WTC11 (cell line): ENCODE data around the gene PLEKHF1. TPM values are rescaled to one million over a fixed set of nuclear protein-coding genes. Genes with fewer than 3 reads are reported as not detected.

Experiments
- ATAC-seq: fragments of 200-7000 bp; cut with Tn5 transposase; 2 replicates; pipeline ENCODE4 v1.10.0; 2021; ENCODE audit warnings: mild to moderate bottlenecking, moderate library complexity
- CTCF ChIA-PET: fragments of 300-600 bp; sonication (Branson Sonifier 250); formaldehyde crosslinking; loops from one replicate; lab custom pipeline; 2021; ENCODE audit warnings: antibody characterized with exemption; lab: Charles Lee
- POLR2A ChIA-PET: fragments of 350-600 bp; sonication (Branson Sonifier 250); formaldehyde crosslinking; loops from one replicate; lab custom pipeline; 2021; ENCODE audit warnings: antibody characterized with exemption; lab: Charles Lee
- DNase-seq: peaks from one replicate; pipeline ENCODE4 v3.0.0; 2021; ENCODE audit warnings: low spot score
- H3K27ac Mint-ChIP-seq: 2 replicates; pipeline ENCODE4 v1.8.0; 2021; ENCODE audit warnings: mixed read lengths
- H3K27me3 Mint-ChIP-seq: 2 replicates; pipeline ENCODE4 v1.8.0; 2021; ENCODE audit warnings: low read depth, mild to moderate bottlenecking, moderate library complexity, mixed read lengths
- H3K36me3 Mint-ChIP-seq: 2 replicates; pipeline ENCODE4 v1.8.0; 2021; ENCODE audit warnings: mixed read lengths
- H3K4me1 Mint-ChIP-seq: 2 replicates; pipeline ENCODE4 v1.8.0; 2022; ENCODE audit warnings: mixed read lengths
- H3K4me3 Mint-ChIP-seq: 2 replicates; pipeline ENCODE4 v1.8.0; 2021; ENCODE audit warnings: mild to moderate bottlenecking, moderate library complexity, mixed read lengths
- H3K9me3 Mint-ChIP-seq: 2 replicates; pipeline ENCODE4 v1.8.0; 2021; ENCODE audit warnings: mixed read lengths
- ARID4B ChIP-seq: sonication (generic); formaldehyde crosslinking; IDR thresholded peaks from 2 replicates; pipeline ENCODE4 v1.8.0; 2023; ENCODE audit warnings: missing genetic modification reagents, mild to moderate bottlenecking, borderline replicate concordance
- ATF1 ChIP-seq: sonication (generic); formaldehyde crosslinking; IDR thresholded peaks from 2 replicates; pipeline ENCODE4 v1.8.1; 2023; ENCODE audit warnings: mild to moderate bottlenecking, moderate library complexity, missing genetic modification reagents
- CBFB ChIP-seq: sonication (generic); formaldehyde crosslinking; IDR thresholded peaks from 2 replicates; pipeline ENCODE4 v1.8.1; 2022; ENCODE audit warnings: mild to moderate bottlenecking, low read depth, missing genetic modification reagents
- ELF4 ChIP-seq: sonication (generic); formaldehyde crosslinking; IDR thresholded peaks from 2 replicates; pipeline ENCODE4 v1.8.1; 2022; ENCODE audit warnings: low read depth, mild to moderate bottlenecking, moderate library complexity, missing genetic modification reagents
- ETV6 ChIP-seq: sonication (generic); formaldehyde crosslinking; IDR thresholded peaks from 2 replicates; pipeline ENCODE4 v1.8.1; 2022; ENCODE audit warnings: mild to moderate bottlenecking, missing genetic modification reagents
- HMGA2 ChIP-seq: fragments of 250-450 bp; sonication (Bioruptor Pico); IDR thresholded peaks from 2 replicates; pipeline ENCODE4 v1.4.0; 2021; ENCODE audit warnings: mild to moderate bottlenecking, moderate library complexity
- IRF2 ChIP-seq: sonication (generic); formaldehyde crosslinking; IDR thresholded peaks from 2 replicates; pipeline ENCODE4 v1.8.0; 2022; ENCODE audit warnings: low read depth, missing genetic modification reagents, borderline replicate concordance
- KAT7 ChIP-seq: sonication (generic); formaldehyde crosslinking; IDR thresholded peaks from 2 replicates; pipeline ENCODE4 v1.8.1; 2023; ENCODE audit warnings: missing genetic modification reagents, mild to moderate bottlenecking, borderline replicate concordance
- MYBL2 ChIP-seq: sonication (generic); formaldehyde crosslinking; IDR thresholded peaks from 2 replicates; pipeline ENCODE4 v1.8.1; 2023; ENCODE audit warnings: mild to moderate bottlenecking, moderate library complexity, missing genetic modification reagents
- NFYB ChIP-seq: sonication (generic); formaldehyde crosslinking; conservative IDR thresholded peaks from 2 replicates; pipeline ENCODE4 v1.8.0; 2022; ENCODE audit warnings: low read depth, missing genetic modification reagents
- NR1H2 ChIP-seq: sonication (generic); formaldehyde crosslinking; IDR thresholded peaks from 2 replicates; pipeline ENCODE4 v1.9.0; 2021; ENCODE audit warnings: mild to moderate bottlenecking, moderate library complexity, missing genetic modification reagents
- OVOL2 ChIP-seq: fragments of 250-450 bp; sonication (Bioruptor Pico); IDR thresholded peaks from 2 replicates; pipeline ENCODE4 v1.9.0; 2021; ENCODE audit warnings: mild to moderate bottlenecking, borderline replicate concordance
- SP1 ChIP-seq: sonication (generic); formaldehyde crosslinking; conservative IDR thresholded peaks from 2 replicates; pipeline ENCODE4 v1.8.1; 2022; ENCODE audit warnings: missing genetic modification reagents
- ZMAT4 ChIP-seq: fragments of 250-450 bp; sonication (Bioruptor Pico); IDR thresholded peaks from 2 replicates; pipeline ENCODE4 v1.9.0; 2021; ENCODE audit warnings: mild to moderate bottlenecking
- ZNF416 ChIP-seq: fragments of 250-450 bp; sonication (Bioruptor Pico); IDR thresholded peaks from 2 replicates; pipeline ENCODE4 v1.9.0; 2021; ENCODE audit warnings: mild to moderate bottlenecking, inconsistent platforms
- ZNF671 ChIP-seq: fragments of 250-450 bp; sonication (Bioruptor Pico); IDR thresholded peaks from 2 replicates; pipeline ENCODE4 v1.8.0; 2021; ENCODE audit warnings: mild to moderate bottlenecking
- total RNA-seq: library from RNA; stranded (reverse); gene quantifications from 3 replicates; pipeline ENCODE4 v1.2.3, GENCODE V29; 2021
- TF ChIP-seq, protein P1 (sequence below): sonication (generic); formaldehyde crosslinking; IDR thresholded peaks from 2 replicates; pipeline ENCODE4 v1.8.1; 2022; ENCODE audit warnings: mild to moderate bottlenecking, missing genetic modification reagents, moderate library complexity, borderline replicate concordance
- TF ChIP-seq, protein P2 (sequence below): sonication (generic); formaldehyde crosslinking; IDR thresholded peaks from 2 replicates; pipeline ENCODE4 v1.8.0; 2023; ENCODE audit warnings: mild to moderate bottlenecking, missing genetic modification reagents
- TF ChIP-seq, protein P3 (sequence below): fragments of 250-450 bp; sonication (Bioruptor Pico); IDR thresholded peaks from 2 replicates; pipeline ENCODE4 v1.8.0; 2021; ENCODE audit warnings: mild to moderate bottlenecking
- TF ChIP-seq, protein P4 (sequence below): fragments of 200-600 bp; IDR thresholded peaks from 2 replicates; pipeline ENCODE4 v1.8.0; 2022; ENCODE audit warnings: antibody characterized with exemption

The PLEKHF1 gene
- total RNA-seq, 1 experiment from 2014 or later: 17.9 TPM

DNA sequence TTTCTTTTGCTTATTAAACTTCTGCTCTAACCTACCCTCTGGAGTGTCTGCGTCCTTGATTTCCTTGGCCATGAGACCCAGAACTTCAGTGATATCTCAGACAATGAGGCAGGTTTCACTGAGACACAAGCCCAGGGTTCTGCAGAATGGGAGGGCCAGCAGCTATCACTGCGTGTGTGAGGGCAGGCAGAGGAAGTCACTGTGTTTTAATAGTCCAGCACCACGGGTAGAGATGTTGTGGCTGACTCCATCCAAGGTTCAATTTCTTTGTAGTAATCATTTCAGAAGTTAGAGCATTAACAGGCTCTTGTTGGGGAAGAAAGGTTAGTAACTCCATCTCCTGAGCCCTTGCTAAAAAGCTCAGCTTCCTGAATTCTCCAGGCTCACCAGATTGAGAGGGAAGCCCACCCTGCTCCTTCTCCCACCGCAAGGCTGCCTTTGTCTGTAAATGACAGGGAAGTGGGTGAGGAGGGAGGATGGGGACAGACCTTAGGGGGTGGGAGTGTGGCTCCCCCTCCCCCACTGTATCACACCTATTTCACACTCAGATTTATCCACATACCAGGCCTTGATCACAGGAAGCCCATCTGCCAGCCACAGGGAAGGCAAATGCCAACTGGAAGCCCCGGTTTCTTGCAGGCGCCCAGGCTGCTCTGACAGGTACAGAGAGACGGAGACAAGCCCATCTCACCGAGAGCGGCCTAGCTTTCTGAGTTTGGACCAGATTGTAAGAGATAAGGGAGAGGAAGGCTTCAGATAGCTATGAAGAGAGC is 47.7 kb downstream of the PLEKHF1 start:
- H3K27me3 Mint-ChIP-seq: no peaks in the 10 kb centered on the region
- TF ChIP-seq ETV6 (CRISPR knock-in tag) (no peak), NR1H2 (no peak), SP1 (CRISPR knock-in tag) (no peak), ZMAT4 (CRISPR knock-in tag) (no peak), HMGA2 (no peak), ARID4B (no peak), IRF2 (CRISPR knock-in tag) (no peak), ZNF671 (CRISPR knock-in tag) (no peak), OVOL2 (CRISPR knock-in tag) (no peak)
- TF ChIP-seq, protein P1, sequence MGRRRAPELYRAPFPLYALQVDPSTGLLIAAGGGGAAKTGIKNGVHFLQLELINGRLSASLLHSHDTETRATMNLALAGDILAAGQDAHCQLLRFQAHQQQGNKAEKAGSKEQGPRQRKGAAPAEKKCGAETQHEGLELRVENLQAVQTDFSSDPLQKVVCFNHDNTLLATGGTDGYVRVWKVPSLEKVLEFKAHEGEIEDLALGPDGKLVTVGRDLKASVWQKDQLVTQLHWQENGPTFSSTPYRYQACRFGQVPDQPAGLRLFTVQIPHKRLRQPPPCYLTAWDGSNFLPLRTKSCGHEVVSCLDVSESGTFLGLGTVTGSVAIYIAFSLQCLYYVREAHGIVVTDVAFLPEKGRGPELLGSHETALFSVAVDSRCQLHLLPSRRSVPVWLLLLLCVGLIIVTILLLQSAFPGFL (CRISPR knock-in tag): no peak
- TF ChIP-seq, protein P2, sequence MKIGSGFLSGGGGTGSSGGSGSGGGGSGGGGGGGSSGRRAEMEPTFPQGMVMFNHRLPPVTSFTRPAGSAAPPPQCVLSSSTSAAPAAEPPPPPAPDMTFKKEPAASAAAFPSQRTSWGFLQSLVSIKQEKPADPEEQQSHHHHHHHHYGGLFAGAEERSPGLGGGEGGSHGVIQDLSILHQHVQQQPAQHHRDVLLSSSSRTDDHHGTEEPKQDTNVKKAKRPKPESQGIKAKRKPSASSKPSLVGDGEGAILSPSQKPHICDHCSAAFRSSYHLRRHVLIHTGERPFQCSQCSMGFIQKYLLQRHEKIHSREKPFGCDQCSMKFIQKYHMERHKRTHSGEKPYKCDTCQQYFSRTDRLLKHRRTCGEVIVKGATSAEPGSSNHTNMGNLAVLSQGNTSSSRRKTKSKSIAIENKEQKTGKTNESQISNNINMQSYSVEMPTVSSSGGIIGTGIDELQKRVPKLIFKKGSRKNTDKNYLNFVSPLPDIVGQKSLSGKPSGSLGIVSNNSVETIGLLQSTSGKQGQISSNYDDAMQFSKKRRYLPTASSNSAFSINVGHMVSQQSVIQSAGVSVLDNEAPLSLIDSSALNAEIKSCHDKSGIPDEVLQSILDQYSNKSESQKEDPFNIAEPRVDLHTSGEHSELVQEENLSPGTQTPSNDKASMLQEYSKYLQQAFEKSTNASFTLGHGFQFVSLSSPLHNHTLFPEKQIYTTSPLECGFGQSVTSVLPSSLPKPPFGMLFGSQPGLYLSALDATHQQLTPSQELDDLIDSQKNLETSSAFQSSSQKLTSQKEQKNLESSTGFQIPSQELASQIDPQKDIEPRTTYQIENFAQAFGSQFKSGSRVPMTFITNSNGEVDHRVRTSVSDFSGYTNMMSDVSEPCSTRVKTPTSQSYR (CRISPR knock-in tag): no peak
- TF ChIP-seq, all 79 proteins: peak for 0
- H3K9me3 Mint-ChIP-seq: no peaks in the 10 kb centered on the region
- H3K4me3 Mint-ChIP-seq: peak overlapping the region; percentile 15; the same call in 1 of the 2 replicates
- no peaks in the 10 kb centered on the region for H3K36me3 Mint-ChIP-seq
- ChIA-PET POLR2A (no interaction called here), CTCF (interaction anchor here (0.6 to 5.2 kb wide), 6 partner anchors 16 to 148 kb away, joined by 3 to 58 read pairs (median 3); no protein-coding TSS in a partner anchor)
- no peak overlapping the region for H3K27ac Mint-ChIP-seq
- ATAC-seq (no peak), DNase-seq (no peak)
- H3K4me1 Mint-ChIP-seq: peaks cover 32% of the 10 kb centered on the region

DNA sequence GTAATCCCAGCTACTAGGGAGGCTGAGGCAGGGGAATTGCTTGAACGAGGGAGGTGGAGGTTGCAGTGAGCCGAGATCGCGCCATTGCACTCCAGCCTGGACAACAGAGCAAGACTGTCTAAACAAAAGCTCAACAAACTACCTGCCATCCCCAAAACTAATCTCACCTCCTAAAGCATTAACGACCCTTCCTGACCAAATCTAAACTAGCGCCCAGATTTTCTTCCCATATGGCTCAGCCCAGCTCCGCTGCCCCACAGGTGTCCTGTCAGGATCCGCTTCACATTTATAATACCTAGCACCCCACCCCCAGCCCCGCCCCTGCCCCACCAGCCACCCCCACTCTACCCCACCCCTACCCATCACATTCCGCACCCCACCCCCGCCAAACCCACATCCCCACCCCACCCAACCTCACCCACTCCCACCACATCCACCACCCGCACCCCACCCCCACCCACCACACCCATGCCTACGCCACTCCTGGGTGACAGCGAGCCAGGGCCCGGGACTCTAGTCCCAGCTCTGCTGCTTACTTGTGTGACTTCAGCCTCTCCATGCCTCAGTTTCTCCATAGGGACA is 49.2 kb downstream of the PLEKHF1 start:
- Mint-ChIP-seq H3K27ac (peak overlapping the region; percentile 77), H3K4me3 (peak overlapping the region; percentile 62), H3K27me3 (no peaks in the 10 kb centered on the region), H3K4me1 (peaks cover 32% of the 10 kb centered on the region), H3K36me3 (no peaks in the 10 kb centered on the region), H3K9me3 (no peaks in the 10 kb centered on the region)
- ATAC-seq (no peak), DNase-seq (no peak)
- ChIA-PET CTCF (interaction anchor here (0.8 to 5.2 kb wide), 9 partner anchors 14 to 130 kb away, joined by 3 to 63 read pairs (median 5); no protein-coding TSS in a partner anchor), POLR2A (interaction anchor here (1.1 kb wide), 1 partner anchor 10 kb away, joined by 4 read pairs; no protein-coding TSS in a partner anchor)
- no peak for TF ChIP-seq SP1 (CRISPR knock-in tag)
- TF ChIP-seq, protein P3, sequence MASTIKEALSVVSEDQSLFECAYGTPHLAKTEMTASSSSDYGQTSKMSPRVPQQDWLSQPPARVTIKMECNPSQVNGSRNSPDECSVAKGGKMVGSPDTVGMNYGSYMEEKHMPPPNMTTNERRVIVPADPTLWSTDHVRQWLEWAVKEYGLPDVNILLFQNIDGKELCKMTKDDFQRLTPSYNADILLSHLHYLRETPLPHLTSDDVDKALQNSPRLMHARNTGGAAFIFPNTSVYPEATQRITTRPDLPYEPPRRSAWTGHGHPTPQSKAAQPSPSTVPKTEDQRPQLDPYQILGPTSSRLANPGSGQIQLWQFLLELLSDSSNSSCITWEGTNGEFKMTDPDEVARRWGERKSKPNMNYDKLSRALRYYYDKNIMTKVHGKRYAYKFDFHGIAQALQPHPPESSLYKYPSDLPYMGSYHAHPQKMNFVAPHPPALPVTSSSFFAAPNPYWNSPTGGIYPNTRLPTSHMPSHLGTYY (CRISPR knock-in tag): no peak
- TF ChIP-seq IRF2 (CRISPR knock-in tag): no peak
- TF ChIP-seq MYBL2 (CRISPR knock-in tag): no peak
- TF ChIP-seq, protein P1 (CRISPR knock-in tag): no peak
- TF ChIP-seq NFYB (CRISPR knock-in tag): no peak
- TF ChIP-seq, protein P4, sequence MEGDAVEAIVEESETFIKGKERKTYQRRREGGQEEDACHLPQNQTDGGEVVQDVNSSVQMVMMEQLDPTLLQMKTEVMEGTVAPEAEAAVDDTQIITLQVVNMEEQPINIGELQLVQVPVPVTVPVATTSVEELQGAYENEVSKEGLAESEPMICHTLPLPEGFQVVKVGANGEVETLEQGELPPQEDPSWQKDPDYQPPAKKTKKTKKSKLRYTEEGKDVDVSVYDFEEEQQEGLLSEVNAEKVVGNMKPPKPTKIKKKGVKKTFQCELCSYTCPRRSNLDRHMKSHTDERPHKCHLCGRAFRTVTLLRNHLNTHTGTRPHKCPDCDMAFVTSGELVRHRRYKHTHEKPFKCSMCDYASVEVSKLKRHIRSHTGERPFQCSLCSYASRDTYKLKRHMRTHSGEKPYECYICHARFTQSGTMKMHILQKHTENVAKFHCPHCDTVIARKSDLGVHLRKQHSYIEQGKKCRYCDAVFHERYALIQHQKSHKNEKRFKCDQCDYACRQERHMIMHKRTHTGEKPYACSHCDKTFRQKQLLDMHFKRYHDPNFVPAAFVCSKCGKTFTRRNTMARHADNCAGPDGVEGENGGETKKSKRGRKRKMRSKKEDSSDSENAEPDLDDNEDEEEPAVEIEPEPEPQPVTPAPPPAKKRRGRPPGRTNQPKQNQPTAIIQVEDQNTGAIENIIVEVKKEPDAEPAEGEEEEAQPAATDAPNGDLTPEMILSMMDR: no peak
- no peak for TF ChIP-seq ATF1
- TF ChIP-seq CBFB (CRISPR knock-in tag): no peak
- no peak for TF ChIP-seq KAT7 (CRISPR knock-in tag)
- TF ChIP-seq ZNF416: no peak
- no peak for TF ChIP-seq ELF4 (CRISPR knock-in tag)
